ENCODE measurements around the gene GJA10. TPM values are rescaled to one million over a fixed set of nuclear protein-coding genes. Genes with fewer than 3 reads are reported as not detected.

Gene GJA10
- total RNA-seq, 1 experiment from 2014 or later: not detected

DNA sequence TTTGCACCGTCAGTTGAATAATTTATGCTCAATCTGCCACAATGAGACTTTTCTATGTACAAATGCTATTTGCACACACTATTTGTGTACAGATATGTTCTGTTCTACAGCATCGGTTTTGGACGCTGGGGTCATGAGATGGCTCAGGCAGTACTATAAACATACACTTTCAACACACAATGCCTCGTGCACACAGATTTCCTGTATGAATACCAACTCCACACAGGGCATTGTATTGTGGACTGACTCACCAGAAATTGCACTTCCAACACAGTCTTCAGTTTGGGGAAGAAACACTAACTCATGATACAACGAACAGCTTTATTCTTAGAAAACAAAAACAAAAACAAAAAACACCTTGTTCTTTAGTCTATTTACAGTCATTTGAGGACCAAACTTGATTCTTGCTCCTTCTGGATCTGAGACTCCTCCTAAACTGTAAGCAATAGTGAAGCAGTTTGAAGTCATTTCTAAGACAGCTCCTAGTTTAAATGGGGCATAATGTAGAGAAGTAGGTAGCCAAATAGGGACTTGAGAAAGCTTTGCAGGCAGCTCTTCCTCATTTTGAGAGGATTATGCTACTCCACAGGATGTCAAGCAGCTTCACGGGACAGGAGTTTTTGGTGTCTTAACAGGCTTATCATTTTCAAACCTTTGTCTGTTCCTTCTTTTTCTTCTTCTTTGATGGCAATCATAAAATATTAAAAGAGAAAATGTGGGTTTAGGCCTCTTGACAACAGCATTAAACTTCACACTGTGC, 33.7 kb downstream of the GJA10 start:
- peak; percentile 67 to 68 for DNase-seq (ENCODE audit: low read depth in 1 of 2, low spot score in 2 of 2)
- no peaks in the 10 kb centered on the region for H3K27me3 ChIP-seq (replicated peaks)
- H3K27ac ChIP-seq: peak overlapping the region; percentile 76
- no peaks in the 10 kb centered on the region for H3K36me3 ChIP-seq
- H3K4me1 ChIP-seq (replicated peaks): peaks cover 23% of the 10 kb centered on the region
- H3K9me3 ChIP-seq (replicated peaks): no peaks in the 10 kb centered on the region
- H3K4me3 ChIP-seq: no peak overlapping the region

DNA sequence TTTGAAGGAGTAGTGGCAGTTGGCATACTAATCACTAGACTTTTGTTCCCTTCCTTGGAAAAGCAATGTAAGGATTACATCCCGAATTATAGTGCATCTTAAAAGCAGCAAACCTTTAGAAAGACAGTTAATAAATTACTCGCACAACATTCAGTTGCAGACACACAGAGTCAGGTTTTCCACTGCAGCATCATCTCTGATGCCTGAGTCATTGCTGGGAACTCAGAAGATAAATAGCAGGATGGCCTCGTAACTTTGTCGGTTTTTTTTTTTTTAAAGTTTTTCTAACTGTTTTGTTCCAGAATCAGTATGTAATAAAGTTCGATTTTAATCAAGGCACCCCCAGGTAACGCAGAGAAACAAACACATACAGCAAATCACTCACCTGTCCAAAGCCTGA, 34.3 kb downstream of the GJA10 start:
- Histone ChIP-seq H3K4me1 (replicated peaks) (peaks cover 23% of the 10 kb centered on the region), H3K9me3 (replicated peaks) (no peaks in the 10 kb centered on the region), H3K27me3 (replicated peaks) (no peaks in the 10 kb centered on the region), H3K36me3 (no peaks in the 10 kb centered on the region), H3K27ac (peak overlapping the region; percentile 76), H3K4me3 (no peak overlapping the region)
- peak in 1 of 2 experiments; percentile 41 for DNase-seq (ENCODE audit: low read depth in 1 of 2, low spot score in 2 of 2)

DNA sequence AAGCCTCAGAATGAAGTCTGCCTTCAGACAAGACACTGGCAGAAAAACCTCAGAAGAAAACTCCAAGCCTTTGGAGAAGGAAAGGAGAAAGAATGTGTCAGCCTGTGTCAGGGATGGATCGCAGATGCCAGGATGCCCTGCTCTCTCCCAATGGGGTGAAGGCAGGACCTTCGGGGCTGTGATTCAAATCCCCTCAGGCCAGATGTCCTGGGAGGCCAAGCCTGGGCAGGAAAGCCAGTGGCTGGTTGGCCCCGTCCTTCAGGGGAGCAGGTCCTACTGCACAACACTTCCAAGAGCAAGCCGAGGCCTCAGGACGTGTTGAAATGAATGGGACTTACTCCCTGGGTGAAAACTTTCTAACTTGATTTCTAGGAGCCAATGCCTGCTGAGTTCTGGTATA, 36.5 kb downstream of the GJA10 start:
- no peak for DNase-seq (ENCODE audit: low read depth in 1 of 2, low spot score in 2 of 2)
- Histone ChIP-seq H3K9me3 (replicated peaks) (no peaks in the 10 kb centered on the region), H3K27ac (no peak overlapping the region), H3K4me3 (no peak overlapping the region), H3K36me3 (no peaks in the 10 kb centered on the region), H3K4me1 (replicated peaks) (peaks cover 23% of the 10 kb centered on the region), H3K27me3 (replicated peaks) (no peaks in the 10 kb centered on the region)

DNA sequence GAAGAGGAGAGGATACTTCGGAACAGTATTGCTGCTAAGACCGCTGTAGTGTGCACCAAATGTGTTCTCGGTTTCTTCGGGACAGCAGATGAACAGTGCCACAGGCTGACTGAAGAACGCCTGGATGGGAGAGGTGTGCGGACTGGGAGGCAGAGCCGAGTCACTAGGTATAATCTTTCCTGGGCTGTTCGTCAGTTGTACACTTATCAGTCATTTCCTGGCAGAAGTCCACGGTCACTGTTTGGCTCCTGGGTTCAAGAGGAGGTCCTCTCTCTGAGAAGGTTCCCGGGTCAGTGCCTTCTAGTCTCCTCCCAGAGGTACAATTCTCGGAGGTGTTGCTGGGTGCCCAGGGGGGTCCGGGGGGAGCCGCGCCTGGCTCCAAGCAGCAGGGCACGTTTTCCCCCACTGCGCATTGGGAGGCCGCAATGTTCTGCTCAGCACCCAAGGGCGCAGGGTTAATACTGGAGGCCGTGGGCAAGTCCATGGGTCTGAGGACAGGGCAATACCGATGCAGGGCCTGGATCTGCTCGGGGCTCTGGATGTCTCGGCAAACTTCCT, 38.1 kb downstream of the GJA10 start:
- no peaks in the 10 kb centered on the region for H3K9me3 ChIP-seq (replicated peaks)
- DNase-seq (ENCODE audit: low read depth in 1 of 2, low spot score in 2 of 2): no peak
- no peaks in the 10 kb centered on the region for H3K27me3 ChIP-seq (replicated peaks)

DNA sequence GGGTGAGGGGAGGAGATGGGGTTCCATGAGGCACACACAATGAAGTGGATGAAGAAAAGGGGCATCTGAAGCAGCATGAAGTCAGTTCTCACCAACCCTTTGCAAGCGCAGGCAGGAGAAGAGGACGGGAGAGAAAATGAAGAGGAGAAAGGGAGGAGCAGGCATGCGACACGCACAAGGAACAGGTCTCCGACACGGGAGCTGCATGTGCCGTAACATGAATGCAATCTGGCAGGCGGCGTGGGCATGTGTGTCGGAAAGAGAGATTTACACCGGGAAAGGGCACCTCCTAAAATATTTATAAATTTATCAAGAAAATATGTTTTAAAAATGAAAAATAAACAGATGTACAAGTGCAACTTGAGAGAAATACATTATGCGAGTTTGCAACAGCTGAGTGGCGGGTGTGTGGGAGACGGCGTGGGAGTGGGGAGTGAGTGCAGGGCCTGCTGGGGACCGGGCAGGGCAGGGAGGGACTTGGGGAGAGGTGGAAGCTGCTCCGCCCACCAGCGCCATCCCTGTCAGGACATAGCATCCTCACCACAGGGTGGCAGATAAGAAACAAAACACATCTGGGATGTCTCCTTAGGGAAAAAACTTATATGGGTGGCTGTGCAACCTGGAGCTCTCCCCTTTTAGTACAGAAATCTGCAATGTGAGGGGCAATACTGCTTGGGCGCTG, 40.6 kb downstream of the GJA10 start:
- H3K27ac ChIP-seq: no peak overlapping the region
- H3K9me3 ChIP-seq (replicated peaks): no peaks in the 10 kb centered on the region
- DNase-seq (ENCODE audit: low read depth in 1 of 2, low spot score in 2 of 2): no peak
- H3K4me3 ChIP-seq: no peak overlapping the region
- H3K27me3 ChIP-seq (replicated peaks): no peaks in the 10 kb centered on the region
- H3K4me1 ChIP-seq (replicated peaks): no peaks in the 10 kb centered on the region
- H3K36me3 ChIP-seq: no peaks in the 10 kb centered on the region

More for the DNA sequence above, 38.1 kb downstream of the GJA10 start:
- no peak overlapping the region for H3K27ac ChIP-seq
- no peaks in the 10 kb centered on the region for H3K36me3 ChIP-seq
- H3K4me1 ChIP-seq (replicated peaks): peaks cover 21% of the 10 kb centered on the region
- H3K4me3 ChIP-seq: no peak overlapping the region

DNA sequence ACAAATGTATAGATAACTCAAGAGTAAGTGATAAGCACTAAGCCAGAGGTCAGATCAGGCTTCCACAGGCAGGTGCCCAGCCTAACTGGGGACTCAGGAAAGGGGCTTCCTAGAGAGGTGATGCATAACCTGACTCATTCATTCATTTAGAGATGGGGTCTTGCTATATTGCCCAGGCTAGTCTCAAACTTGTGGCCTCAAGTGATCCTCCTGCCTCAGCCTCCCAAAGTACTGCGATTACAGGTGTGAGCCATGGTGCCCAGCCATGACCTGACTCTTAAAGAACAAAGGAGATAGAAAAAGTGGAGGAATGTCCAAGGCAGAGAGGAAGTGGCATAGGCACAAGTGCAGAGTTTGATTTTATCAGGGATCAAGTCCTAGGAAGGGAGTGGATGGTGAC, 41.9 kb downstream of the GJA10 start:
- DNase-seq (ENCODE audit: low read depth in 1 of 2, low spot score in 2 of 2): peak in 1 of 2 experiments; percentile 22
- H3K9me3 ChIP-seq (replicated peaks): no peaks in the 10 kb centered on the region
- H3K27ac ChIP-seq: no peak overlapping the region
- no peak overlapping the region for H3K4me3 ChIP-seq
- H3K27me3 ChIP-seq (replicated peaks): no peaks in the 10 kb centered on the region
- no peaks in the 10 kb centered on the region for H3K36me3 ChIP-seq
- peaks cover 7% of the 10 kb centered on the region; the same call in 1 of the 2 replicates for H3K4me1 ChIP-seq (replicated peaks)

DNA sequence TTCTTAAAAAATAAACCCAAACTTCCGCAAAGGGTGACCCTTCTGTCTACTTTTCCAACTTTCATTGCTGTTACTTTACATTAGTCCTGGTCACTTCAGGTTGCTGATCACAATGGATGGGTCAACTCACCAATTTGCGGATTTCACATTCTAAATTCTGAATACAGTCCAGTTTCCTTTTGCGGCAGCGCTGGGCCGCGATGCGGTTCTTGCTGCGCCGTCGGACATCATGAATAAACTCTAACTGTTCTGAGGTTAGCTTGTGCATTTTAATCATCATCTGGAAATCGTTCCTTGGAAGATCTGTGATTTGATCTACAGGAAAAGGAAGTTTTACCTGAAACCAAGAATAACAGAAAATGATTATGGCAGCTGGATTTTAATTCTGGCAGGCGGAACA, 43.7 kb downstream of the GJA10 start:
- Histone ChIP-seq H3K4me1 (replicated peaks) (peaks cover 13% of the 10 kb centered on the region; the same call in 1 of the 2 replicates), H3K27me3 (replicated peaks) (no peaks in the 10 kb centered on the region), H3K27ac (no peak overlapping the region), H3K36me3 (no peaks in the 10 kb centered on the region), H3K4me3 (no peak overlapping the region), H3K9me3 (replicated peaks) (no peaks in the 10 kb centered on the region)
- DNase-seq (ENCODE audit: low read depth in 1 of 2, low spot score in 2 of 2): no peak

DNA sequence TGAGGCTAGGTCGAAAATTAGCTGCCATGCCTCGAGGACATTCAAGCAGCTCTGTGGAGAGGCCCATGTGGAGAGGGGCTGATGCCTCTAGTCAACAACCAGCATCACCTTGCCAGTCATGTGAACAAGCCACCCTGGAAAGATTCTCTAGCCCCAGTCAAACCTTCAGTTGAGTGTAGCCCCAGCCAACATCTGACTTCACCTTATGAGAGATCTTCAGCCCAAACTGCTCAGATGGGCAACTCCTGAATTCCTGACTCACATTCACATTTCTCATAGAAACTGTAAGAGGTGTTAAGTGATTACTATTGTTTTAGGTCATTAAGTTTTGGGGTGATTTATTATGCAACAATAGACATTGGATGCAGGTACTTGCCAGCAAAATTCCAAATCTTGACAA, 44.9 kb downstream of the GJA10 start:
- no peak for DNase-seq (ENCODE audit: low read depth in 1 of 2, low spot score in 2 of 2)
- Histone ChIP-seq H3K27me3 (replicated peaks) (no peaks in the 10 kb centered on the region), H3K36me3 (no peaks in the 10 kb centered on the region), H3K4me3 (no peak overlapping the region), H3K27ac (no peak overlapping the region), H3K4me1 (replicated peaks) (peaks cover 13% of the 10 kb centered on the region; the same call in 1 of the 2 replicates), H3K9me3 (replicated peaks) (no peaks in the 10 kb centered on the region)

DNA sequence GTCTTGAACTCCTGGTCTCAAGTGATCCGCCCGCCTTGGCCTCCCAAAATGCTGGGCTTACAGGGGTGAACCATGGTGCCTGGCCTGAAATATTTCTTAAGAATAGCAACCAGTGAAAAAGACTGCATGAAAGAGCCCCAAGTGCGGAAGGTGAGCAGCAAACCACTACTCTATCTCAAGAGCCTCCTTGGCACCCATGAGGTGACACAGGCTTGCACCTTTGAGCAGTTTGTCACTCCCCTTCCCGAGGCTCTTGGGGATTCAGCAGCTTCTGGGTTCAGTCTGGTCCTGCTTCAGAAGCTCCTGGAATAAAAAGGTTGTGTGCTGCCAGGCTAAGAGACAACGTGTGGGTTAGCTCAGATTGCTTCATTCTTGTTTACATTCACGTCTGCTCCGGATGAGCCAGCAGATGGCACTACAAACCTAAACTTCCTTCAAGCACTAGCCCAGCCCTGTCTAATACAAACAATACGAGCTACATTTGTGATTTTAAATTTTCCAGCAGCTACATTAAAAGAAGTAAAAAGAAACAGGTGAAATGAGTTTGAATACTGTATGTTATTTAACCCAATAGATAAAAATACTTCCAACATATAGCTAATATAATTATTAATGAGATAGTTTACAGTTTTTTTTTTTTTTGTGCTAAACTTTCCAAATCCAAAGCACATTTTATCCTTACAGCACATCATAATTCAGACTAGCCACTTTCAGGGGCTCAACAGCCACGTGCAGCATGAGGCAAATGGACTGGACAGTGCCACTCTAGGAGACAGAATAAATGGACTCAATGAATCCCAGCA, 46.2 kb downstream of the GJA10 start:
- Histone ChIP-seq H3K4me1 (replicated peaks) (peaks cover 13% of the 10 kb centered on the region; the same call in 1 of the 2 replicates), H3K36me3 (no peaks in the 10 kb centered on the region), H3K4me3 (no peak overlapping the region), H3K27ac (no peak overlapping the region), H3K9me3 (replicated peaks) (no peaks in the 10 kb centered on the region), H3K27me3 (replicated peaks) (no peaks in the 10 kb centered on the region)
- peak; percentile 58 to 70 for DNase-seq (ENCODE audit: low read depth in 1 of 2, low spot score in 2 of 2)

DNA sequence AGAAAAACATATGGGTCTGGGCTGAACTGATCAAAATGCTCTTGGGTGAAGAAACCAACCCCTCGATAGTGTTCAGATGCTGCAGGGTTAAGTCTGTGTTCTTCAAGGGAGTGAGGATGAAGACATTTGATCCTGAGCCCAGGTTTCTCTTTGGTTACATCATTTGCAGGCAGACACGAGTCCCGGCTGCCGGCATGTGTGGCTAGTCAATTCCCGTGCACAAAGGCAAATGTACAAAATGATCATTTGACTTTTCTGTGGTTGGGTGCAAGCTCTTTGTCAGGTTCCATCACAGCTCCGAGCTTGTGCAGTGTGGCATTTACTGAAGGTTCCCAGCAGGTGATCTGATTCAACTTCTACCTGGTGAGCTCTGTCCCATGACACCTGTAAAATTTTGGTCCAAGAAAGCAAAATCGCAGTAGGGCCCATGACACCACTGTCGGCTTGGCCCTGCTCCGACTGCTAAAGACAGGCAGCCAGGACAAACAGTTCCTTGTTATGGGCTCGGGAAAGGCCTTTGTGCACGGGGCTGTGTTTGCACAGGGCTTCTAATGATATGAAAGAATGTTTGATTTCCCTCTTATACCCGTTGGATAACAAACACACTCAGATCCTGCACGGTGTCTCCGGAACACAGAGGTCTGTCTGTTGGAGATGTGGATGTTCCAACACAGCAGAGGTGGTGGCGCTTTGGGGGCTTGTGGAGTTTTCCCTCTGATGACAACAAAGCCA, 46.9 kb downstream of the GJA10 start:
- no peaks in the 10 kb centered on the region for H3K36me3 ChIP-seq
- no peak for DNase-seq (ENCODE audit: low read depth in 1 of 2, low spot score in 2 of 2)
- no peaks in the 10 kb centered on the region for H3K9me3 ChIP-seq (replicated peaks)
- no peak overlapping the region for H3K27ac ChIP-seq
- no peak overlapping the region for H3K4me3 ChIP-seq
- peaks cover 13% of the 10 kb centered on the region; the same call in 1 of the 2 replicates for H3K4me1 ChIP-seq (replicated peaks)
- H3K27me3 ChIP-seq (replicated peaks): no peaks in the 10 kb centered on the region

DNA sequence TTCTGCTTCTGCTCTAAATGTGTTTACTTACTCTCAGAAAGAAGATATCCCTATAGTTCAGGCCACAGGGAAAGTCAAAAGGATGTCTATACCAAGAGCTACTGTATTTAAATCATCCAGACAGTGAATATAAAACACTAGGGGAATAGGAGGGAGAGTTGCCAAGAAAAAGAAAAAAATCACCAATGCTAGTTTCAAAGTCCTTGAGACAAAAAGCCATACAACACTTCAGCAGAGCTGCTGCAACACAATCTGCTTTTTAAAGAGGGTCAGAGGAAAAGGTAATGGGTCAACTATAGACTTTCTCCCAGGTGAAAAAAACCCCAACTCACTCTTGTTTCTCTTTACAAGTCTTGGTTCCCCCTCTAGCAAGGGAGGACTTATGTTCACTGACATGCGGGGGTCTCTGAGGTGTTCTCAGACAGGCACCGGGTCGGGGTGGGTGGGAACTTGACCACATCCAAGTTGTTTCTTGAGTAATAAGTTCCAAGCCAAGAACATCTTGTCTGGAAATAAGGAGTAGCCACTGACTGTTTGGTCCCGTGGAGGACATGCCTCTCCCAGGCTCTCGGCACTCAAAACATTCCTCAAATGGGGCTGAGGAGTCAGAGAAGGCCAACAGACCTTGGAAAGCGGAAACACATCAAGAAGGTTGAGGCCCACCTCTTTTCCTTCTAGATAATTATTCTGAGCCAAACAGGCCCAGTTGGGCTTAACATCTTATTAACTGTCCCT, 47.7 kb downstream of the GJA10 start:
- no peak for DNase-seq (ENCODE audit: low read depth in 1 of 2, low spot score in 2 of 2)
- Histone ChIP-seq H3K36me3 (no peaks in the 10 kb centered on the region), H3K4me3 (no peak overlapping the region), H3K9me3 (replicated peaks) (no peaks in the 10 kb centered on the region), H3K4me1 (replicated peaks) (peaks cover 13% of the 10 kb centered on the region; the same call in 1 of the 2 replicates), H3K27me3 (replicated peaks) (no peaks in the 10 kb centered on the region), H3K27ac (no peak overlapping the region)

DNA sequence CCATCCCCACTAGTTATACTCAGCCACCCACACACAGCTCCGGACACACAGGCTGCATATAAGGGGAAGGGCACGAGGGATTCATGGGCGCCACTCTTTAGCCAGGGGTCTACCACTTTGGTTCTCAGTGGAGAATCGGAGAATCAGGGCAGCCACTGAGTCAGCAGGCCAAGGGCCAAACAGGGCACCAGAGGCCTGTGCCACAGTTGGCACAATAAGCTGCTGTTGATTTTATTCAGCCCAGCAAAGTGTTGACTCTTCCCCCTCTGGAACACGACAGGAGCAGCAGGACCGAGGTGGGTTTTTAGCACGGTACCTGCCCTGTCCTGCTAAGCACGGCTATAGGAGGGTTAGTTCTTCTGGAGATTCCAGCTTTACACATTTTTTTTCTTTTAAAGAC, 48.3 kb downstream of the GJA10 start:
- Histone ChIP-seq H3K4me3 (no peak overlapping the region), H3K27ac (no peak overlapping the region), H3K9me3 (replicated peaks) (no peaks in the 10 kb centered on the region), H3K36me3 (no peaks in the 10 kb centered on the region), H3K27me3 (replicated peaks) (no peaks in the 10 kb centered on the region), H3K4me1 (replicated peaks) (peaks cover 13% of the 10 kb centered on the region; the same call in 1 of the 2 replicates)
- no peak for DNase-seq (ENCODE audit: low read depth in 1 of 2, low spot score in 2 of 2)

All from SJSA1 (cell line).